GM13976 (cell line): ENCODE data around the gene CDH13.

Source experiments
- DNase-seq: peaks from one replicate; pipeline ENCODE4 v3.0.0; 2012; ENCODE audit warnings: low spot score
- CTCF ChIP-seq: IDR thresholded peaks from 2 replicates; pipeline ENCODE4 v1.5.1; 2012; ENCODE audit warnings: borderline replicate concordance, mild to moderate bottlenecking; ENCODE audit not compliant: insufficient read depth; ENCODE audit errors: extremely low read depth, missing control alignments, control extremely low read depth
- in situ Hi-C: fragments of 300-500 bp; cut with MboI; formaldehyde crosslinking; loops from one replicate; pipeline ENCODE4 v1.12.0; 2022; ENCODE audit warnings: low sequenced_read_pairs, mixed read lengths, inconsistent platforms; ENCODE audit not compliant: unreplicated experiment

CDH13 gene

GRCh38 chr16:82761236-82761635 is 134.5 kb downstream of the CDH13 start:
- no peak for DNase-seq
- no peak for TF ChIP-seq CTCF
- in situ Hi-C loops: no loop called here

GRCh38 chr16:82761858-82762257 is 135.1 kb downstream of the CDH13 start:
- TF ChIP-seq CTCF: no peak
- in situ Hi-C loops: no loop called here
- DNase-seq: no peak

GRCh38 chr16:82763371-82763770 is 136.6 kb downstream of the CDH13 start:
- TF ChIP-seq CTCF: no peak
- in situ Hi-C loops: no loop called here
- no peak for DNase-seq

- in situ Hi-C loops: no loop called here
- DNase-seq: no peak
- no peak for TF ChIP-seq CTCF
Measured at GRCh38 chr16:82767198-82767597, 140.4 kb downstream of the CDH13 start.

- in situ Hi-C loops: no loop called here
- no peak for TF ChIP-seq CTCF
- DNase-seq: no peak
Measured at GRCh38 chr16:82767808-82768207, 141.0 kb downstream of the CDH13 start.

GRCh38 chr16:82769845-82770244 is 143.1 kb downstream of the CDH13 start:
- DNase-seq: no peak
- no peak for TF ChIP-seq CTCF
- in situ Hi-C loops: no loop called here

- in situ Hi-C loops: no loop called here
- DNase-seq: no peak
- TF ChIP-seq CTCF: no peak
Measured at GRCh38 chr16:82772215-82772614, 145.4 kb downstream of the CDH13 start.
